Neuron (in vitro differentiated cells): ENCODE measurements around the gene SCAI.
"Not testable (repeated sequence)": the region's sequence is repeated elsewhere in the genome, so short reads cannot be mapped to it uniquely, and the experiment has no call there.

Experiments
- H2AFZ ChIP-seq: one replicate; pipeline ENCODE4 v1.6.1; 2013; ENCODE audit warnings: low read depth, mild to moderate bottlenecking, inconsistent platforms, low read length, moderate library complexity
- H3K27me3 ChIP-seq: one replicate; pipeline ENCODE4 v1.6.1; 2013; ENCODE audit warnings: low read length; ENCODE audit not compliant: insufficient read depth
- H3K36me3 ChIP-seq: one replicate; pipeline ENCODE4 v1.6.1; 2013; ENCODE audit warnings: low read length; ENCODE audit not compliant: insufficient read depth
- H3K4me1 ChIP-seq: one replicate; pipeline ENCODE4 v1.6.1; 2013; ENCODE audit warnings: low read length; ENCODE audit not compliant: insufficient read depth
- H3K4me3 ChIP-seq: 2 replicates; pipeline ENCODE4 v1.5.1; 2013; ENCODE audit warnings: mild to moderate bottlenecking, low read length, moderate library complexity
- H3K9me3 ChIP-seq: one replicate; pipeline ENCODE4 v1.6.1; 2013; ENCODE audit warnings: low read length

SCAI gene

GRCh38 chr9:125166762-125167161 lies 23.4 kb upstream of the SCAI start:
- Histone ChIP-seq H3K4me1 (no peaks in the 10 kb centered on the region), H3K27me3 (no peaks in the 10 kb centered on the region), H3K9me3 (no peaks in the 10 kb centered on the region), H3K4me3 (no peak overlapping the region), H3K36me3 (peaks cover 20% of the 10 kb centered on the region), H2AFZ (no peak overlapping the region)

DNA sequence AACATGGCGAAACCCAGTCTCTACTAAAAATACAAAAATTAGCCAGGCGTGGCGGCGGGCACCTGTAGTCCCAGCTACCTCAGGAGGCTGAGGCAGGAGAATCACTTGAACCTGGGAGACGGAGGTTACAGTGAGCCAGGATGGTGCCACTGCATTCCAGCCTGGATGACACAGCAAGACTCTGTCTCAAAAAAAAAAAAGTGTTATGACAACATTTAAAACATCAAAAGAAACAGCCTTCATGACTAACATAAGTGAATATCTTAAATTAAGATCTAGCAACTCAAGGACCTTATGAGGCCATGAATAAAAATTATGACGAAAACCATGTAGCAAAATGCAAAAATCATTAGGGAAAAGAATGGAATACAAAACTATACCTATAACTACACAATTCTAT lies 19.6 kb upstream of the SCAI start:
- H2AFZ ChIP-seq, H3K4me3 ChIP-seq, H3K9me3 ChIP-seq, H3K4me1 ChIP-seq, H3K27me3 ChIP-seq: not testable (repeated sequence)
- peaks cover 14% of the 10 kb centered on the region for H3K36me3 ChIP-seq

- no peak overlapping the region for H3K4me3 ChIP-seq
- H3K36me3 ChIP-seq: peaks cover 18% of the 10 kb centered on the region
- H3K9me3 ChIP-seq: no peaks in the 10 kb centered on the region
- no peaks in the 10 kb centered on the region for H3K4me1 ChIP-seq
- no peak overlapping the region for H2AFZ ChIP-seq
- H3K27me3 ChIP-seq: no peaks in the 10 kb centered on the region
Observed at GRCh38 chr9:125161284-125161918, 18.1 kb upstream of the SCAI start.

- Histone ChIP-seq H3K9me3 (no peaks in the 10 kb centered on the region), H3K27me3 (no peaks in the 10 kb centered on the region), H3K4me1 (no peaks in the 10 kb centered on the region), H3K36me3 (peaks cover 18% of the 10 kb centered on the region), H2AFZ (no peak overlapping the region), H3K4me3 (no peak overlapping the region)
Observed at GRCh38 chr9:125160750-125161149, 17.4 kb upstream of the SCAI start.

DNA sequence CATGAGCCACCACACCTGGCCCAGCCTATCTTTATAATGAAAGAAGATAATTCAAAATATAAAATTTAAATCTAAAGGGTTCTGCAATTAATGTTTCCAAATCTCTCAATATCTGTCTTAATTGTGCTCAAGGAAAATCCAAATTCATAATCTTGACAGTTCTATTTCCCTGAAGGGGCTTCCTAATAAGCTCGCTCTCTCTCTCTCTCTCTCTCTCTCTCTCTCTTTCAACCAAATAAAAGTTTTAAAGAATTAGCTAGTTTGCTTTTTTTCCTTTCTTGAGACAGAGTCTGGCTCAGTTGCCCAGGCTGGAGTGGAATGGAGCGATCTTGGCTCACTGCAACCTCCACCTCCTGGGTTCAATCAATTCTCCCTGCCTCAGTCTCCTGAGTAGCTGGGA lies 13.2 kb upstream of the SCAI start:
- Histone ChIP-seq H3K4me3 (no peak overlapping the region), H3K4me1 (no peaks in the 10 kb centered on the region), H3K9me3 (no peaks in the 10 kb centered on the region), H2AFZ (no peak overlapping the region), H3K36me3 (peaks cover 46% of the 10 kb centered on the region), H3K27me3 (no peaks in the 10 kb centered on the region)

DNA sequence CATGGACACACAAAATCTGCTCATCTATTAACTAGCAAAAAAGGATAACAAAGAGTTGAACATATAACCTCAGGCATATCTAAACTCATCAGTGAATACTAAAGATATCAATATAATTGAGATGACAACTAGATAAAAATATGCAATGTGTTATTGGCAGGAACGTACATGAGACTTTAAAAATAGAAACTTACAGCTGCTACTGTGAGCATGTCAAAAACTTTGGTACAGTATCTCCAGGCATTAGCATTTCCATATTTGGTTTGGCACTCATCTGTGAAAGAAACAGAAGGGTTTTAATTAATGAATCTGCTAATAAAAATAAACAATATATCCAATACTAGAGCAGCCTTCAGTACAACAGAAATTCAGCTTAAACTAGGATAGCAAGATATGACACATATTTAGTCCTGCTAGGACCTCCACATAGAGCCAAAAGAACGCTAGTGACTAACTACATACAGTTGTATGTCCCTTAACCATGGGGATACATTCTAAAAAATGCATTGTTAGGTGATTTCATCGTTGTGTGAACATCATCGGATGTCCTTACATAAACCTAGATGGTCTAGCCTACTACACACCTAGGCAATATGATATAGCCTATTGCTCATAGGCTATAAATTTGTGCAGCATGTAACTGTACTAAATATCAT lies 10.5 kb upstream of the SCAI start:
- H3K36me3 ChIP-seq: peaks cover 63% of the 10 kb centered on the region
- no peaks in the 10 kb centered on the region for H3K9me3 ChIP-seq
- no peaks in the 10 kb centered on the region for H3K4me1 ChIP-seq
- no peak overlapping the region for H2AFZ ChIP-seq
- no peak overlapping the region for H3K4me3 ChIP-seq
- no peaks in the 10 kb centered on the region for H3K27me3 ChIP-seq

- Histone ChIP-seq H3K4me1 (no peaks in the 10 kb centered on the region), H3K4me3 (no peak overlapping the region), H3K36me3 (peaks cover 60% of the 10 kb centered on the region), H3K9me3 (no peaks in the 10 kb centered on the region), H3K27me3 (no peaks in the 10 kb centered on the region), H2AFZ (no peak overlapping the region)
Observed at GRCh38 chr9:125151730-125152129, 8.4 kb upstream of the SCAI start.

DNA sequence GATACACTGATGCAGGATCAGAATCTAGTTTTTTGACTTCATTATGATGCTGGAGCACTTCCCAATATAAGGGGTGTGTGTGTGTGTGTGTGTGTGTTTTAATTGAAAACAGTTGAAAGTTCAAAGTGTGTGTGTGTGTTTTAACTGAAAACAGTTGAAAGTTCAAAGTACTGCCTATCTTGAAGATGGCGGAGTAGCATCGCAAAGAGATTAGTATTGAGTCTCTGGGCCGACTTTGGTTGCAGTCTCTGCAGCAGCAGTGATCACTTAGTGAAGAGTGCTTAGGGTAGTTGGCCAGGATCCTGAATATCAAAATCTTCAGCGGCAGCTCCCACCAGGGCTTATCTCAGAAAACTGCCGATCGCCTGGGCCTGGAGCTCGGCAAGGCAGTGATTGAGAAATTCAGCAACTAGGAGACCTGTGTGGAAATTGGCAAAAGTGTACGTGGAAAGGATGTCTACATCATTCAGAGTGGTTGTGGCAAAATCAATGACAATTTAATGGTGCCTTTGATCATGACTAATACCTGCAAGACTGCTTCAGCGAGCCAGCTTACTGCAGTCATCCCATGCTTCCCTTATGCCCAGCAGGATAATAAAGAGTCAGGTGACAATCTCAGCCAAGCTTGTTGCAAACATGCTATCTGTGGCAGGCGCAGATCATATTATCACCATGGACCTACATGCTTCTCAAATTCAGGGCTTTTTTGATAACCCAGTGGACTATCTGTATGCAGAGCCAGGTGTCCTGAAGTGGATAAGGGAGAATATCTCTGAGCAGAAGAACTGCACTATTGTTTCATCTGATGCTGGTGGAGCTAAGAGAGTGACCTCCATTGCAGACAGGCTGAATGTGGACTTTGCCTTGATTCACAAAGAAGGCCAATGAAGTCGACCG lies 7.3 kb upstream of the SCAI start:
- H3K4me3 ChIP-seq: no peak overlapping the region
- no peaks in the 10 kb centered on the region for H3K4me1 ChIP-seq
- no peak overlapping the region for H2AFZ ChIP-seq
- H3K36me3 ChIP-seq: peaks cover 60% of the 10 kb centered on the region
- H3K27me3 ChIP-seq: no peaks in the 10 kb centered on the region
- H3K9me3 ChIP-seq: no peaks in the 10 kb centered on the region

DNA sequence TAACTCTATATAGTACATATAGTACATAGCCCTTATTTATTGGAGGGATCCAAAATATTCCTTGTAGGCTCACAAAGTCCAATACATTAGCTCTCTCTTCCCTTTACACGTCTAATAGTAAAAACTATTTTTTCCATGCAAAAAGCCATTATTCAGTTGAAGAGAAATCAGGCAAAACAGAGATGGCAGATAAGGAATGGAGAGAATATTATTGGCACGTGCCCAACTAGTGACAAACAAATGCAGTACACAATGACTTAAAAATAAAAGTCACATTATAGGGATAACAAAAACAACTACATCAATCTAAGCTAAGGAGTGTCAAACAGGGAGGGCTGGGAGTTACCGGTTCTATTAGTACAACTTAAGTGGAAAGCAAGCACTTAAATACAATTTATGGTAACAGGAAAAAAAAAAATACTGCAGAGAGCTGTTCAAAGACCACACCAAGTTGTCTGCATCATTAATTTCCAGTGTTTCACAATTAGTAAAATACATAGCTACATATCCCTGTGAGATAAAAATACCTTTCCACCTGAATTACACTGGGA lies 4.1 kb upstream of the SCAI start:
- H3K27me3 ChIP-seq: no peaks in the 10 kb centered on the region
- H3K36me3 ChIP-seq: peaks cover 37% of the 10 kb centered on the region
- H3K4me1 ChIP-seq: peaks cover 4% of the 10 kb centered on the region
- H3K9me3 ChIP-seq: no peaks in the 10 kb centered on the region
- no peak overlapping the region for H3K4me3 ChIP-seq
- no peak overlapping the region for H2AFZ ChIP-seq

DNA sequence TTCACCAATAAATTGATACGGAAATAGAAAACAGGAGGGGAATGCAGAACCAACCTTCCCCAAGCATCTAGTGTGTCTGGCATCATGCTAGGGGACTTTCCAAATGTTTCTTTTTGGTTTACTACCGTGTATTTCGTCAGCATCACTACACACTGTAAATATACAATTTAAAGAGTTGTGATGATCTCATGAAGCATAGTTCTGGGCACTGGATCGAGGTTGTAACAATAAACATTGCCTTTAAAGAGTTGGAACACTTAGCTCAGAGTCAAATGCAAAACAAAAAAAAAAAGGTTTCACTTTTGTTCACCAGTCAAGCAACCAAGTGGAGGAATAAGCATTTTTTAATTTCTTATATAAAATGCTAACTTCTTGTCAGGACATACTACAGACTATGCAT lies 2.9 kb upstream of the SCAI start:
- no peak overlapping the region for H3K4me3 ChIP-seq
- no peaks in the 10 kb centered on the region for H3K27me3 ChIP-seq

DNA sequence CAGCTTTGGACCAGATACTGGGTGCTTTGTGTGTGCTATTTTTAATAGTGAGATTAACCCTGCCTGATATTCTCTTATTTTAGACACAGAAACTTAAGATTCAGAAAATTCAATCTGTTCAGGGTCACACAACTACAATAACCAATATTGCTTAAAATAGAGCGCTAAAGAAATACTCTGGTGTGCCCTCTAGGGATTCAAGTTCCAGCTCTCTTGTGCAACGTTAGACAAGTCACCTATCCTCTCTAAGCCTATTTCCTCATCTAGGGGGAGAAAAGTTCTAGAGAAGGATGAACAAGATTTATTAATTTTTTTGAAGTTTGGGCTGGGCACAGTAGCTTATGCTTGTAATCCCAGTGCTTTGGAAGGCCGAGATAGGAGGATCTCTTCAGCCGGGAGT lies 2.1 kb upstream of the SCAI start:
- H3K27me3 ChIP-seq: no peaks in the 10 kb centered on the region
- no peak overlapping the region for H2AFZ ChIP-seq
- H3K4me3 ChIP-seq: no peak overlapping the region
- H3K36me3 ChIP-seq: peaks cover 29% of the 10 kb centered on the region
- H3K9me3 ChIP-seq: no peaks in the 10 kb centered on the region
- H3K4me1 ChIP-seq: peaks cover 9% of the 10 kb centered on the region

More for the DNA sequence above, 2.9 kb upstream of the SCAI start:
- H3K9me3 ChIP-seq: no peaks in the 10 kb centered on the region
- peaks cover 33% of the 10 kb centered on the region for H3K36me3 ChIP-seq
- H2AFZ ChIP-seq: no peak overlapping the region
- H3K4me1 ChIP-seq: peaks cover 9% of the 10 kb centered on the region

DNA sequence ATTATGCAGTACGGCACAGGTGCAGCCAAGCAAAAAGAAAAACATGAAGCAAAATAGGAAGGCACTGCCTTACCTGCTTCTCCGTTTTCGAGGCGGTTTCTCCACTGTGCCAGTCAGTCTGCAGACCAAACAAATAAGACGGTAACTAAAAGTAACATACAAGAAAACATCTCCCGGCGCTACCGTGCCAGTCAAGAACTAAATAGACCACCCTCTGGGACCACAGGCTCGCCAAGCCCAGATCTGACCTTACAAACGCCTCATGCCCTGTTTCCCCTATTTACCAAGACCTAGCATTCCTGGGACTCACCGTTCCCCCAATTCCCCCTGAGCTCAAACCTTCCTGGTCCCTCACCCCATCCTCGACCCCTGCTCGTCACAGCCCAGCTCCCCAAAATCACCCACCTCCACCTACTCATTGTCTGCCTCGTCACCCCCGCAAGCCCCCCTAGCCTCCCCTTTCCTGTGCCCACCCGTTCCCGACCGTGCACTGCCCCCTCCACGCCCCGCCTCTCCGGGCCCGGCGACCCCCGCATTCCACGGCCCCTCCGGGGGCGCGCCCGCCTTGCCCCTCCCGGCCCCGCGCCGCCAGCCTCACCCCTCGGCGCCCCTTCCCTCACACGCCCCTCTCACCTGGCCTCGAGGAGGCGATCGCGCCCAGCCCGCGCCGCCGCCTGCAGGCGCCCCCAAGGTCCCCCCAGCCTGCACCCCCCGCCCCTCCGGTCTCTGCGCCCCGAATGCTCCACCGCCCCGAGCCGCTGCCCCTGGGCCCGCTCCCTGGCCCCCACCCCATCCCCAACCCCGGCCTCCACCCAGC lies 560 bp downstream of the SCAI start:
- peaks cover 20% of the 10 kb centered on the region for H3K36me3 ChIP-seq
- H2AFZ ChIP-seq: peak overlapping the region; percentile 24
- no peaks in the 10 kb centered on the region for H3K27me3 ChIP-seq
- H3K9me3 ChIP-seq: no peaks in the 10 kb centered on the region
- peaks cover 9% of the 10 kb centered on the region for H3K4me1 ChIP-seq
- peak overlapping the region; percentile 100 for H3K4me3 ChIP-seq
